GM13977 (cell line): ENCODE results near the gene UNC80.

Source experiments
- DNase-seq: peaks from one replicate; pipeline ENCODE4 v3.0.0; 2012; ENCODE audit warnings: low spot score
- in situ Hi-C: fragments of 300-500 bp; cut with MboI; formaldehyde crosslinking; loops from one replicate; pipeline ENCODE4 v1.12.0; 2022; ENCODE audit warnings: low sequenced_read_pairs, low pct_unique_long_range_greater_than_20kb, mixed read lengths, inconsistent platforms; ENCODE audit not compliant: unreplicated experiment
- TF ChIP-seq, protein P1 (sequence below): IDR thresholded peaks from 2 replicates; pipeline ENCODE4 v1.5.1; 2012; ENCODE audit warnings: mild to moderate bottlenecking, control low read depth; ENCODE audit not compliant: insufficient read depth; ENCODE audit errors: extremely low read depth, missing control alignments

UNC80 gene

DNA sequence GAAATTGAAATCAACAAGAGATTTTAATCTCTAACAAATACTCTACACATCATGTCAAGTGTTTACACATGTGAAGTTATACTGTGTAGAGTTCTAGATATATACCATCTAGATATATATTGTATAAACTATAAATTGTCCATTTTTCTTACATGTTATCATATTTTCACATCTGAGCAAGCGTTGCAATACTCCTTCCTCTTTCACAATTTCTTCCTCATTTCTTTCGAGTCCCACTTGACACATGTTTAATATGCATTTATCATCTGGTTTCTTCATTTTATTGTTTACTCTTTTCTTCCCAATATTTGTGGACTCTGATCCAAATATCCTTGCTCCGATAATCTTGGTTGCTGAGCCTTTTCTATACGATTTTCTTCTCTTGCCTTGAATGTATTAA, 50.2 kb downstream of the UNC80 start:
- DNase-seq, result no peak
- TF ChIP-seq, protein P1, sequence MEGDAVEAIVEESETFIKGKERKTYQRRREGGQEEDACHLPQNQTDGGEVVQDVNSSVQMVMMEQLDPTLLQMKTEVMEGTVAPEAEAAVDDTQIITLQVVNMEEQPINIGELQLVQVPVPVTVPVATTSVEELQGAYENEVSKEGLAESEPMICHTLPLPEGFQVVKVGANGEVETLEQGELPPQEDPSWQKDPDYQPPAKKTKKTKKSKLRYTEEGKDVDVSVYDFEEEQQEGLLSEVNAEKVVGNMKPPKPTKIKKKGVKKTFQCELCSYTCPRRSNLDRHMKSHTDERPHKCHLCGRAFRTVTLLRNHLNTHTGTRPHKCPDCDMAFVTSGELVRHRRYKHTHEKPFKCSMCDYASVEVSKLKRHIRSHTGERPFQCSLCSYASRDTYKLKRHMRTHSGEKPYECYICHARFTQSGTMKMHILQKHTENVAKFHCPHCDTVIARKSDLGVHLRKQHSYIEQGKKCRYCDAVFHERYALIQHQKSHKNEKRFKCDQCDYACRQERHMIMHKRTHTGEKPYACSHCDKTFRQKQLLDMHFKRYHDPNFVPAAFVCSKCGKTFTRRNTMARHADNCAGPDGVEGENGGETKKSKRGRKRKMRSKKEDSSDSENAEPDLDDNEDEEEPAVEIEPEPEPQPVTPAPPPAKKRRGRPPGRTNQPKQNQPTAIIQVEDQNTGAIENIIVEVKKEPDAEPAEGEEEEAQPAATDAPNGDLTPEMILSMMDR, result no peak
- in situ Hi-C loops, result no loop called here

DNA sequence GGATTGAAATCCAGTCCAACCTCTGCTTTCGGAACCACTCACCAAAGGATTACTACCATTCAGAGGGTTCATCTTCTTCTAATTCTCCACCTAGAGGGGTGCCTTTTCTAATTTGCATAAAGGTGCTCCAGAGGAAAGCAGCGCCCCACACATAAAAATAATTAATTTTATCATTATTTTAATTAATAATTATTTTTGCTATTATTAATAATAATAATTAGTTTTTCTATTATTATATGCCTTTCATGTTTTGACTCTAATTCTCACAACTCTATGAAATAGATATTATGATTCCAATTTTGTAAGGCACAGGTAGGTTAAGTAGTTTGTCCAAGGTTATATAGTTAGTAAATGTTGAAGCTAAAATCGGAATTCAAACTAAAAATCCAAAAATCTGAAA, 51.9 kb downstream of the UNC80 start:
- in situ Hi-C loops, result no loop called here
- TF ChIP-seq, protein P1, result no peak
- no peak for DNase-seq

DNA sequence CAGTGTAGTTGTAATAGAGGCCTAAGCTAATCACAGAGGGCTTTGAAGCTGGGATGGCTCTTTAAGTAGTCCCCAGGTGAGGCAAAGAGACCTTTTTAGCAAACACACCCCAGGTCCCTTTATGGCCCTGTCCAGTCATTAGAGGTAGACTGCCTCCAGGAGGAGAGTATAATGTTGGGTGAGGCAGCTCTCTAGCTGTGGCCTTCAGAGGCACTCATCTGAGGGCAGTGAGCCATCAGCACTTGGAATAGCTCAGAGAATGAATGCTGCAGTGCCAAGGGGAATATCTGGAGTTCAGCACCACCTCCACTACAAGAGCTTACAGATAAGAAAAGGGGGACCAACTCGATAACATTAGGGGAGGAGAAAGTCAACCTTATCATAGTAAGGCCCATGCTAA, 52.8 kb downstream of the UNC80 start:
- TF ChIP-seq, protein P1, result no peak
- DNase-seq, result no peak
- in situ Hi-C loops, result no loop called here

DNA sequence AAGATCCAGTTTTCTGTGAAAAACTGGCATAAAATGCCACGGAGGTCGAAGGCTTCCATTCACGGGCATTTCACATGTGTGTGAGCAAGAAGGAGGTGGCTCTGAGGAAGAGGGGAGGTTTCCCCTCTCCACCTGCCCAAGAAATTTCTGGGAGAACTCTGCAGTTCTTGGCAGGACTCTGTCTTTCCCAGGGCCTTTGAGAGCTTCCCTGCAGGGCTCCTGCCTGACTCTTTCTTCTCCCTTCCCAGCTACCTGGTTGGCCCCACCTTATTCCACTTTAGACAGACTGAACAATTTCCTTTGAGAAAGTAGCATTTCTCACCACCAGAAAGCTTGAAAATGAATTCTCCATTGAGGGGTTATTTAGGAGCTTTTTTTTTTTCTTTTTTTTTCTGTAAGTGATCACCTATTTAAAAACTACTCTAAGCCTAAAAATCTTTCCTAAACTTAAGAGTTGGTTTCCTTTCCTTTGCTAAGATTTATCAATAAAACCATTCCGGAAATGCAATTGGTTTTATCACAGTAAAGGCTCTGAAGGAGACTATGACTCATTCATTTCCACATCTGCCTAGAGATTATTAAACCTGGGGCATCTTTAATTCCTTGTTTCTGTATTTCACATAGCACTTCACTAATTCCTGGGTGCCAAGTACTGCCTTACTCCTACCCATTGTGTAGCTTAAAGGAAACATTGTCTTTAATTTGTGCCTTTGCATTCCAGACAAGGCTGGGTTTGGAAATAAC, 59.3 kb downstream of the UNC80 start:
- in situ Hi-C loops, result no loop called here
- DNase-seq, result no peak
- TF ChIP-seq, protein P1, result no peak

DNA sequence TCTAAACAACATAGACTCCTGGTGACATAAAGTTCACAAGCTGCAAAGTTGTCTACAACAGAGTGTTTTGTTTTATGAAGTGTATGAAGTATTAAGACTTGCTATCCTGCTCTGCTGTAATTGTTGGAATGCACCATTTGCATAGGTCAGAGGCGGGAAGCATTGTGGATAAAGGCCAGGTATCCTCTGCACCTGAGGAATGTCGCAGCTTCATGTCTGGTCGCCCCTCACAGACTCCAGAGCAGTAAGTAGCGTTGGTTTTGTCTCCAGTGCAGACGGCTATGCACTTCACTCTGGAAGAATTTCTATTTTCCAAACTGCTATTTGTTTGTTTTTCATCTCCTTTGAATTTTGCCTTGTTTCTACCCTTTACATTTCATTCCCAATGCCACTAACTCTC, 63.1 kb downstream of the UNC80 start:
- TF ChIP-seq, protein P1, result no peak
- in situ Hi-C loops, result no loop called here
- no peak for DNase-seq

DNA sequence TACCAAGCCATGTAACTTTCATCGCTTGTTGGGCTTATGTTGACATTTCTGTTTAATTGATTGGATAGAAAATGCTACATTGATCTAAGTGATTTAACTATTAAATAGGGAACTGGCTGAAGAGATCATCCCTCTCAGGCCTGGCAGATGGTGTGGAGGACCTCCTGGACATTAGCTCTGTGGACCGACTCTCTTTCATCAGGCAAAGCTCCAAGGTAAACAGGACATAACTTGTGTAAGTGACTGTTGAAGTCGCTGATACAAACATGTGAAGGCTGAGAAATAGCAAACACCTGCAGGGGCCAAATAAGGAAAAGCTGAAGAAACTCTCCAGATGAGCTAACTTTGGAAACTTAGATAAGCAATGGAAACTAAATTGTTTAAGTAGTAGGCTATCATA, 68.8 kb downstream of the UNC80 start:
- no peak for DNase-seq
- TF ChIP-seq, protein P1, result no peak
- in situ Hi-C loops, result no loop called here

DNA sequence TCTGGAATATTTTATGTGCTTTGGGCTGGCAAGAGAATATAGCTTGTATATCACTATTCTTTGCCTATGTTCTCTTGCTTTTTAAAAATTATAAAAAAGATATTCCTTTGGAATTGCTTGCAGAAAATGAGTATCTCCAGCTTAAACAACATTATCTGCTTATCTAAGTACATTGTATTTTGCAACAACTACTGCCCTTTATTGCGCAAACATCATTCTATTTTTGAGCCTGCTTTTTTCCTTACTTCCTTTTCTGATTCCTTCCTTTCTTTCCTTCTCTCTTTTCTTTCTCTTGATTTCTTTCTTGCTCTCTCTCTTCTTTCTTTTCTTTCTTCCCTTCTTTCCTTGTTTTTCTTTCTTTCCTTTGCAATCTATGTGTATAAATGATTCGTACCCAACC, 74.0 kb downstream of the UNC80 start:
- no peak for DNase-seq
- TF ChIP-seq, protein P1, result no peak
- in situ Hi-C loops, result no loop called here
